ENCODE results near the gene PCDHGA10. TPM values are rescaled to one million over a fixed set of nuclear protein-coding genes. Genes with fewer than 3 reads are reported as not detected.

PCDHGA10 gene
- polyA plus RNA-seq, 1 donor from 2014 or later = 7.3 TPM

DNA sequence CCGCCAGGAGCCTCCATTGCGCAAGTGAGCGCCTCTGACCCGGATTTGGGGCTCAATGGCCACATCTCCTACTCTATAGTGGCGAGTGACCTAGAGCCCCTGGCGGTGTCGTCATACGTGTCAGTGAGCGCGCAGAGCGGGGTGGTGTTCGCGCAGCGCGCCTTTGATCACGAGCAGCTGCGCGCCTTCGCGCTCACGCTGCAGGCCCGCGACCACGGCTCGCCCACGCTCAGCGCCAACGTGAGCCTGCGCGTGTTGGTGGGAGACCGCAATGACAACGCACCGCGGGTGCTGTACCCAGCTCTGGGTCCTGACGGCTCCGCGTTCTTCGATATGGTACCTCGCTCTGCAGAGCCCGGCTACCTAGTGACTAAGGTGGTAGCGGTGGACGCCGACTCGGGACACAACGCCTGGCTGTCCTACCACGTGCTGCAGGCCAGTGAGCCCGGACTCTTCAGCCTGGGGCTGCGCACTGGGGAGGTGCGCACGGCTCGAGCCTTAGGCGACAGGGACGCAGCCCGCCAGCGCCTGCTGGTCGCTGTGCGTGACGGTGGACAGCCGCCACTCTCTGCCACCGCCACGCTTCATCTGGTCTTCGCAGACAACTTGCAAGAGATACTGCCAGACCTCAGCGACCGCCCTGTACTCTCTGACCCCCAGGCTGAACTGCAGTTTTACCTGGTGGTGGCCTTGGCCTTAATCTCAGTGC, 3.0 kb upstream of the PCDHGA10 start (continued):
- TF ChIP-seq, protein P1, sequence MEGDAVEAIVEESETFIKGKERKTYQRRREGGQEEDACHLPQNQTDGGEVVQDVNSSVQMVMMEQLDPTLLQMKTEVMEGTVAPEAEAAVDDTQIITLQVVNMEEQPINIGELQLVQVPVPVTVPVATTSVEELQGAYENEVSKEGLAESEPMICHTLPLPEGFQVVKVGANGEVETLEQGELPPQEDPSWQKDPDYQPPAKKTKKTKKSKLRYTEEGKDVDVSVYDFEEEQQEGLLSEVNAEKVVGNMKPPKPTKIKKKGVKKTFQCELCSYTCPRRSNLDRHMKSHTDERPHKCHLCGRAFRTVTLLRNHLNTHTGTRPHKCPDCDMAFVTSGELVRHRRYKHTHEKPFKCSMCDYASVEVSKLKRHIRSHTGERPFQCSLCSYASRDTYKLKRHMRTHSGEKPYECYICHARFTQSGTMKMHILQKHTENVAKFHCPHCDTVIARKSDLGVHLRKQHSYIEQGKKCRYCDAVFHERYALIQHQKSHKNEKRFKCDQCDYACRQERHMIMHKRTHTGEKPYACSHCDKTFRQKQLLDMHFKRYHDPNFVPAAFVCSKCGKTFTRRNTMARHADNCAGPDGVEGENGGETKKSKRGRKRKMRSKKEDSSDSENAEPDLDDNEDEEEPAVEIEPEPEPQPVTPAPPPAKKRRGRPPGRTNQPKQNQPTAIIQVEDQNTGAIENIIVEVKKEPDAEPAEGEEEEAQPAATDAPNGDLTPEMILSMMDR (IDR thresholded peaks at IDR 0.05; ENCODE audit: poor library complexity, severe bottlenecking) = no peak

DNA sequence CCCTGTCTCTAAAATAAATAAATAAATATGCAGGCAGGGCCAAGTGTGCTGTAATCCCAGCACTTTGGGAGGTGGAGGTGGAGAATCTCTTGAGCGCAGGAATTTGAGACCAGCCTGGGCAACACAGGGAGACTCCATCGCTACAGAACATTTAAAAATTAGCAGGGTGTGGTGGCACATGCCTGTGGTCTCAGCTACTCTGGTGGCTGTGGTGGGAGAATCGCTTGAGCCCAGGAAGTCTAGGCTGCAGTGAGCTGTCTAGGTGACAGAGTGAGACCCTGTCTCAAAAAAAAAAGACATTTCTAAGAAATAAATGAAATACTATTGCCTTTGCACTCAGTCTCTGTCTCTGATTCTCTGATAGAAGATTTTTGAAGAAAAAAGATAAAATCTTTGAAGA, 1.2 kb upstream of the PCDHGA10 start:
- H3K27ac ChIP-seq (ENCODE audit: low read length) = no peak overlapping the region
- peak overlapping the region; percentile 66 for H3K4me3 ChIP-seq (ENCODE audit: low read length)
- H3F3A ChIP-seq (ENCODE audit: insufficient read depth, low read length, poor library complexity, severe bottlenecking) = peaks cover 9% of the 10 kb centered on the region
- peaks cover 53% of the 10 kb centered on the region for H3K79me2 ChIP-seq (replicated peaks; ENCODE audit: insufficient read depth, low read length)
- H3K27me3 ChIP-seq (ENCODE audit: insufficient read depth, low read depth, low read length) = no peaks in the 10 kb centered on the region
- no peak overlapping the region for H2AFZ ChIP-seq (ENCODE audit: low read depth, low read length)
- TF ChIP-seq TAF1 (IDR thresholded peaks at IDR 0.05; ENCODE audit: low read depth) = no peak
- TF ChIP-seq, protein P2, sequence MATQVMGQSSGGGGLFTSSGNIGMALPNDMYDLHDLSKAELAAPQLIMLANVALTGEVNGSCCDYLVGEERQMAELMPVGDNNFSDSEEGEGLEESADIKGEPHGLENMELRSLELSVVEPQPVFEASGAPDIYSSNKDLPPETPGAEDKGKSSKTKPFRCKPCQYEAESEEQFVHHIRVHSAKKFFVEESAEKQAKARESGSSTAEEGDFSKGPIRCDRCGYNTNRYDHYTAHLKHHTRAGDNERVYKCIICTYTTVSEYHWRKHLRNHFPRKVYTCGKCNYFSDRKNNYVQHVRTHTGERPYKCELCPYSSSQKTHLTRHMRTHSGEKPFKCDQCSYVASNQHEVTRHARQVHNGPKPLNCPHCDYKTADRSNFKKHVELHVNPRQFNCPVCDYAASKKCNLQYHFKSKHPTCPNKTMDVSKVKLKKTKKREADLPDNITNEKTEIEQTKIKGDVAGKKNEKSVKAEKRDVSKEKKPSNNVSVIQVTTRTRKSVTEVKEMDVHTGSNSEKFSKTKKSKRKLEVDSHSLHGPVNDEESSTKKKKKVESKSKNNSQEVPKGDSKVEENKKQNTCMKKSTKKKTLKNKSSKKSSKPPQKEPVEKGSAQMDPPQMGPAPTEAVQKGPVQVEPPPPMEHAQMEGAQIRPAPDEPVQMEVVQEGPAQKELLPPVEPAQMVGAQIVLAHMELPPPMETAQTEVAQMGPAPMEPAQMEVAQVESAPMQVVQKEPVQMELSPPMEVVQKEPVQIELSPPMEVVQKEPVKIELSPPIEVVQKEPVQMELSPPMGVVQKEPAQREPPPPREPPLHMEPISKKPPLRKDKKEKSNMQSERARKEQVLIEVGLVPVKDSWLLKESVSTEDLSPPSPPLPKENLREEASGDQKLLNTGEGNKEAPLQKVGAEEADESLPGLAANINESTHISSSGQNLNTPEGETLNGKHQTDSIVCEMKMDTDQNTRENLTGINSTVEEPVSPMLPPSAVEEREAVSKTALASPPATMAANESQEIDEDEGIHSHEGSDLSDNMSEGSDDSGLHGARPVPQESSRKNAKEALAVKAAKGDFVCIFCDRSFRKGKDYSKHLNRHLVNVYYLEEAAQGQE (IDR thresholded peaks at IDR 0.05; ENCODE audit: borderline replicate concordance) = no peak
- no peak for TF ChIP-seq EP300 (conservative IDR thresholded peaks at IDR 0.05; ENCODE audit: poor library complexity, severe bottlenecking)
- TF ChIP-seq, protein P1 (IDR thresholded peaks at IDR 0.05; ENCODE audit: poor library complexity, severe bottlenecking) = no peak
- TF ChIP-seq POLR2AphosphoS5 (IDR thresholded peaks at IDR 0.05) = no peak
- no peak for TF ChIP-seq RAD21 (conservative IDR thresholded peaks at IDR 0.05)
- TF ChIP-seq EZH2 (IDR thresholded peaks at IDR 0.05; ENCODE audit: borderline replicate concordance, insufficient read depth, low read length, poor library complexity, severe bottlenecking) = no peak
- TF ChIP-seq MXI1 (conservative IDR thresholded peaks at IDR 0.05; ENCODE audit: poor library complexity, severe bottlenecking) = no peak
- no peak for TF ChIP-seq SMC3 (conservative IDR thresholded peaks at IDR 0.05; ENCODE audit: poor library complexity)
- no peaks in the 10 kb centered on the region for H3K9me2 ChIP-seq (ENCODE audit: insufficient read depth, low read length)
- peaks cover 67% of the 10 kb centered on the region for H3K36me3 ChIP-seq (ENCODE audit: insufficient read depth, low read length)
- peaks cover 66% of the 10 kb centered on the region for H3K9me3 ChIP-seq (ENCODE audit: low read length)
- peak overlapping the region; percentile 44 for H3K4me2 ChIP-seq (ENCODE audit: low read length)
- no peak overlapping the region for H3K9ac ChIP-seq (ENCODE audit: low read length)
- H4K20me1 ChIP-seq (ENCODE audit: insufficient read depth) = no peaks in the 10 kb centered on the region
